GM18508 (cell line): ENCODE results near the gene THRB.
"Not testable (repeated sequence)": the region's sequence is repeated elsewhere in the genome, so short reads cannot be mapped to it uniquely, and the experiment has no call there.

Source experiments
- ATAC-seq: cut with Tn5 transposase; IDR thresholded peaks from one replicate; pipeline ENCODE4 v1.9.1; 2021; ENCODE audit warnings: moderate number of reproducible peaks; ENCODE audit not compliant: insufficient read depth, unreplicated experiment

The THRB gene

DNA sequence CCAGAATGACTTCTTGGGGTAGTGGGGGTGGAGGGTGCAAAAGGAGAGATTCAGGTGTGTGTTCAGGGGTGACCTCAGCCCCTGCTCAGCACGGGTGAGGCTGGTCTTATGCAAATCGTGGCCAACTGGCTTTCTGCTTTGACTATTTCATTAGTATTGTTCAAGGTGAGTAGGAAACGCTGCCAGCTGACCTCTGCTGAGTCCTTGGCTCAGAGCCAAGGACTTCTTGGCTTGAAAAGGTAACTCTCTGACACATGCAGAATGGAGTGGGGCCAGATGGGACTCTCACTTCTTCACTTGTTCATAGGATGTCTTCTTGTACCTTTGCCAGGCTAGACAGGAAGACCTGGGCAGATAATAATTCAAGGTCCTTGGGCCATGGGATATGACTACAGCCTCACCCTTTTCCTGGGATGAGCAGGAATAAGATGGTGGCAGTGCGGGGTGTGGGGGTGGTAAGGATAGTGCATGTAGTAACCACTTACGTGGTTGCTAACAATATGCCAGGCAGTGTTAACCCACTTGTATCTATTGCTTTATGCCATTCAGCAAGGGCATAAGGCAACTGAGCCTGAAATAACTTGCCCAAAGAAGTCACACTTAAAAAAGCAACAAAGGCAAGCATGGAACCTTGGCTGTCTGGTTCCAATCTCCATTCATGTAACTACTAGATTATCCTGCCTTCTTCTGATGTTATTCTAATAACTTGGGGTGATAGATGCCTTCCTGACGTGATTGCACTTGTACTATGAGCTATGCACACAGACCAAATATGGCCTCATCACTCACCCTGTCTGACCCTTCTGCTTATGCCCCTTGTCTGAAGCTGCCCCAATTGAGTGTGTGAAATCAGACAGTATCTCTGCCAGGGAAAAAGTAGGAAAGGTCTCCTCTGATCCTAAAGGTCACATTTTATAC, 356.4 kb downstream of the THRB start:
- ATAC-seq: no peak

DNA sequence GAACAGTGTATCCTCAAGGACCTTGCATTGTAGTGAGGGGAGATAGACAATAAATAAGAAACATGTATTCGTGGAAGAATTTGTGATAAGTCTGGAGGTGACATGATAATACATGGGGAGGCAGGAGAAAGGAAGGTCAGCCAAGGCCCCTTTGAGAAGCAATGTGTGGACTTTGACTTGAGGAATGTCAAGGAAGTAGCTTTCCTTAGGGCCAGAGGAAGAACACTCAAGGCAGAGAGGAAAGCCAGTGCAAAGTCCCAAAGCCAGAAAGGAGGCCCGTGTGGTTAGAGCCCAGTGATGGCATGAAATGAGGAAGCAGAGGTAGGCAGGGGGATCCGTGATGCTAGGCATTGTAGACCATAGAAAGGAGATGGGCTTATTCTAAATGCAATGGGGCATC, 357.3 kb downstream of the THRB start:
- ATAC-seq: no peak

DNA sequence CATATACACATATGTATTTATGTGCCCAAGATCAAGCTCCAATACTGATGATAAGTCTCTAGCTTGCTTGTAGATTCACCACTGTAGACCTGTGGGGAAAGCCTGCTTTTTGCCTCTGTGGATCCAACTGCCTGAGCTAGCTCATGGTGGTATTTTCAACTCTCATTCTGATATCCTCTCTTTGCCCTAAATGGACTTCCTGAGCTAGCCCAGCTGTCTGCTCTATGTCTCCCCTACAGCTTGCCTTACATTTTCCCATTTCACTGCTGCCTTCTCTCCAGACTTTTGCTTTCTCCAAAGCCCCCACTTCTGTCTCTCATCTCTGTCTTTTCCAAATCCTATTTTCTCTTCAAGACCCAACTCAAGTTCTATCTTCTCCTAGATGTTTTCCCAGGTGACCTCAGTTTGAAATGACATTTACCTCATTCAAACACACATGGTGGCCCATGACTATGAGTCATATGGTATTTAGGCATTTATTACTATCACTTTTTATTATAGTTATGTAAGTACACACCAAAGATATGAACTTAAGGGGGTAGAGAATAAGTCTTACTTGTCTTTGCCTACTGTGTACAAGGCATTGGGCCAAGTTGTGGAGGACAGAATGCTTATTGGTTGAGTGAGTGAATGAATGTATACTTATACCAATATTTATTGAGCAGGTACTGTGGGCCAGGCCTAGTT, 357.9 kb downstream of the THRB start:
- no peak for ATAC-seq

DNA sequence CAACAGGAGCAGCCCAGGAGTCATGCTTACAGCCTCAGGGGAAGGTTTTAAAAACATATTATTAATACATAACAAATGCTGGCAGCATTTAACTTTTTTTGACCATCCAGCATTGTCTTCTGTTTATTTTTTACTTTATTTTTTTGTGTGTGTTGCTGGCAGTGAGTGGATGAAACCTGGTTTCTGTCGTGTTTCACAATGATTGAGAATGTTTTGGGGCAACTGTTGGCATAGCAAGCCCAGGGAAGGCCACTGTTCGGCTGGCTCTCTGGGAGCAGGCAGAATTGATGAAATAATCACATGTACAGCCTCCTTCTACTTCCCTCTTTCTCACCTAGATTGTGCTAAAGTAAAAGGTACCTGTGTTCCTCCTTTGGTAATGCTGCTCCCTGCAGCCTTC, 359.4 kb downstream of the THRB start:
- ATAC-seq: no peak

DNA sequence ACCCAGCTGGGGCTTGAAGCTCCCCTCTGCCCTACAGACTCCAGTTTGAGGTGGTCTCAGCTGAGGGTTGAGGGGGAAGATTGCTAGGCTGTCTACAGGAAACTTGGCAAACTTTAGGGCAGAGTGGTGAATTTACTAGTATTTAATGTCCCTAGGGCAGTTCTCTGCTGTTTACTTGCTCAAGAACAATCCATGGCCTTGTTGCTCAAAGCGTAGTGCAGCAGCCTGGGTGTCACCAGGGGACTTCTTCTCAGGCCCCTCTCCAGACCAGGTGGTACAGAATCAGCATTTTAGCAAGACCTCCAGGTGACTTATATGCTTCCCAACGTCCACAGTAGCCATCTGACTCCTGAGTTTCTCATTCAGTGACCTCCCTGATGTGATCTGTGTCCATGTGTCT, 360.7 kb downstream of the THRB start:
- no peak for ATAC-seq

DNA sequence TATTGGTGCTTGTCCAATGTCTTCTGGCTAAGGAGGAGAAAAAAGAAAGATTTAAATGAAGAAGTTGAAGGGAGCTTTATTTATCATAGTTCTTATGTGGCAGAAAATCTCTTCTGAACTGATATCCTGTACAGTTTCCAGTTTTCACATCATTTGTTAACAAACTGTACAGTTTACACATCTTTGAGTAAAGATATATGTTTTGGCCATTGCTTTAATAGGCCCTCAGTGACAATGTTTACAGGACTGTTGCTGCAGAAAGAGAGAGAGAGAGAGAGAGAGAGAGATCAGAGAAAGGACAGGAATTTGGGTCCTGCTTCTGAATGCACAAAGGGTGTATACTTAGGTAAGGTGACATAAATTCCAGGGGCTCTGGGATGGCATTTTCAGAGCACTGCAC, 361.2 kb downstream of the THRB start:
- ATAC-seq: no peak

DNA sequence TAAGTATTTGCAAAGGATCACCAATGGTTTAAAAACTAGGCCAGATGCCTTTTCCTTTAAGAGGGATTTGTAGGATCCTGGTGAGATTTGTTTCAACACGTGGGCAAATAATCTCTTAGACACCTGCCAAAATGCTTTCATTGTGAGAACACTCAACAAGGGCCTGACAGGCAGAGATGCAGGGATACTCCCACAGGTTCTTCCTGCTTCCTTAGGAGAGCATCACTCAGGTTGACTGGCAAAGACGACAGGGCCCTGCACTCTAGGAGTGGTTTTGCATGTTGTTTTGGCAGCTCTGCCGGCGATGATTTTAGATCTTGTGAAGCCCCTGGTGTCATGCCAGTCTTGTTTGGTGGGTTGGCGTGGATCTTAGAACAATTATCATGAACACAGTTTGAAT, 365.1 kb downstream of the THRB start:
- no peak for ATAC-seq

DNA sequence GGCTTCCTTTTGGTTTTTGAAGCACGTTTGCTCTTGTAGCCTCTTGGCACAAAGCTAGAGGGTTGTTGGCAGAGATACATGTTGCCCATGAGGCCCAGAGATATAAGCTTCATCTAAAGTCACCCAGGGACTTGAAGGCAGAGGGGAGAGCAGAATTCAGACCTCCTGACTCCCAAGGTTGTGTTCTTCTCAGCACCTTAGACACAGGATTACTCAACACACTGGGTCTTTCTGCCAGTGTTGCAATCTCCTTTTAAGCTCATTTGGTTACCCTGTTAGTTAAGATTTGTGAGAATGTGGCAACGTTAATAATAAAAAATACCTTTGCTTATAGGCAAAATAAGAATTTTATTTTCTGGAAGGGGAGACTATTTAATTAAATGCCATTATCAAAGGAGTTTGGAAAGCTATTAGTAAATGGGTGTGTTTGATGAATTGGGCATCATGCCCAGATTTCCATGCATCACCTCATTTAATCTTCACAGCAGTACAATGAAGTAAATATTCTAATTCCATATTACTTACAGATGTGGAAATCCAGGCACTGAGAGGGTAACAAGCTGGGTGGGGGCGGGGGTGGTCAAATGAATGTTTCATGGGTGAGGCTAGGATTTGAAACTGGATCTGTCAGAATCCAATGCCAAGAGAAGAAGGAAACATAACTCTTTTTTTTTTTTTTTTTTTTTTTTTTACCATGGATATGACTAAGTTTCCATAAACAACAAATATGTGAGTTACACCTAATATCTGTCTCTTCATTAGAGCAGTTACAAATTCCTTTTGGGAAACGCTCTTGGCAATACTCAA, 366.2 kb downstream of the THRB start:
- ATAC-seq: no peak

DNA sequence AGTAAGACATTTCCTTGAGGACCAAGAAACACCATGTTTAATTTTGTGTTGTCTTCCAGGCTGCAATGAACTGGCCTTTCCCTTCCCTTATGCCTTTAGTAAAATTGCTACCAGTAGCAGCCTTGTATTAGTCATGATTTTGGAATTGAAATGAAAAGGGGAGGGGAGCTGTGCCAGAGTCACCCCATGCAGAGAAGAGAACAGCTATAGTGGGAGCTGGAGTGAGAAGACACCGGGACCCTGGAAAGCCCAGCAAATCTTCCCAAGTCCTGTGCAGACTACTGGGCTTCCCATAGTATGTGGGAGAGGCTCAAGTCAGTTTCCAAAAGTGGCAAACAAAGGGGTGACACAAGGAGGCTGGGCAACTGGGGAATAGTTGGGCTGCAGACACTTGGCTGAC, 371.1 kb downstream of the THRB start:
- ATAC-seq: no peak

DNA sequence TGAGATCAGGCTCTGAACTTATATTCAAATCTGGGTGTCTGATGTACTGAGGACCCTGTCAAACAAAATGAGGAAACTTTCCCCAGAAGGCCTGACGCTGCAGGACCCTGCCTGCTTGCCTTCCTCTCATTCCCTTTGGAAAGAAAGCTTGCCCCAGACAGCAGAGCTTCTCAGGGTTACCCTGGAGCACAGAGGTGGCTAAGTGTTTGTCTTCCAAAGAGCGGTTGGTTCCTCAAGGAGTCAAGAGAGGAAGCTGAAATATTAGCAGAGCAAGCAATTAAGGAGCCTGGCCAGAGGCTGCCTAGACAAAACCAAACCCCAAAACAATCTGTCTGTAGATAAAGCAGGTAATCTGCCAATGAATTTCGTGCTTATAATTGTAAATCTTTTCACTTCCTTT, 374.2 kb downstream of the THRB start:
- ATAC-seq: no peak

DNA sequence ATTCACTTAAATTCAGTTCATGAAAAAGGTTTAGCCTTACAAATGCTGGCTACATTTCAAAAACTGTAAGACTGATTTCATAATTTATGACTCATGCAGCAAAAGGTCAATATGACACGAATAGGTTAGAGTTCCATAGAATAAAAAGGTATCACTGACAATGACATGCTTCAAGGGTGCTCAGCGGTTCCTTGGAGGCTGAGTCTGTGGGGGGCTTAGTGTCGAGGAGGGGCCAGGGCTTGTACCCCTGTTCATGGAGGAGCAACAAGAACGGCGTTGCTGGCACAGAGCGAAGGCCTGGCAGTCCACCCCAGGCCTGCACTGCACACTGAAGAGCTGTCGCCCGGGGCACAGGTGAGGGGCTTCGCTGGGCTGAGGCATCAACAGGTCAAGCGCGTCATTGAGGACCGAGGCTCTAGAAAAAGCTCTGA, 375.3 kb downstream of the THRB start:
- no peak for ATAC-seq

DNA sequence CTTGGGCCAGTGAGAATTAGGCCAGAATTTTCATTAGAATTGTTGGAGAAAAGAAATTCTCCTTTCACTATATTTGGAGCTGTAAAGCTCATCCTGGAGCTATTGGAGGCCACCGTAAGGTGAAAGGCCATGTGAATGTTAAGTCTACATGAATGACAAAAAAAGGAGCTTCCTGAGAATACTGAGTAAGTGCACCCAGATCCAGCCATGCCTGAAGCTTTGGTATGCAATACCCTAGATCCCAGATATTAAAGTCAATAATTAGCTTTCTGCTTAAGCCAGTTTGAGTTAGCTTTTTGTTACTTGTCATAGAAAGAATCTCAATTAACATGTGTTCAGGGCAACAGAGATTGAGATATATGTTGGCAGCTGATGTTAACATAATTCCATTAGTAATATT, 377.1 kb downstream of the THRB start:
- ATAC-seq: no peak

DNA sequence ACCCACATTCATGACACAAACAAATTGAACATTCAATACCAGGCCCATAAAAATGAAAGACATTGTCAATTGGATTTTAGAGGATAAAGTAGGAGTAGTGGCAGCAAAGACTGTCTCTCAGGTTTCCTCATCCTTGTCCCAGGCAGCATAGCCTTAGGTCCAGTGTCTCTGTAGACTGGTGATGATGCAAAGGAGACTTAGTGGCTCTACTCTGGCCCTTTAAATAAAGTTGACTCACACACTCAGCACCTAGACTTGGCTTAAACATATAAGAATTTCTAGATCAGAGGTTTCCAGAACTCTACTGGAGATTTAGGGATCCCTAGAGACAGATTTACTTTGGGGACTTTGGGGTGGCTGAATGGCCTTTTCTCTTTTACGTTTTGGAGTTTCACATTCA, 382.9 kb downstream of the THRB start:
- no peak for ATAC-seq

DNA sequence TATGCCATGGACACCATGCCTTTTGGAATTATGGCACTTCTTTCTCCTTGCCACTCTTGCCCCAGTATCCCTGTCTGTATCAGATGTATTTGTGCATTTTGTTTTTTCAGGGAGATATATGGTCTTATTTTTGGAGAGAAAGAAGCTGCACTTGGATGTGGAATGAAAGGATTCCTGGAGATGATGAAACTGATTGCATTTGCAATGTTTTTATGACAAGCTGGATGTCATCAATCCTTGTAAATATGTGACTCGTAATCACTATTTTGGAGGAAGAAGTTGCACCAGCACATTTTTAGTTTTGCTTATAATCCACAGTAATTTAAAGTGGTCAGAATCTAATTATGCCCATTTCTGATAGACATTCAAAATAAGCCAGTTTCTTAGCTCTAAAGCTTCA, 384.6 kb downstream of the THRB start:
- ATAC-seq: no peak

DNA sequence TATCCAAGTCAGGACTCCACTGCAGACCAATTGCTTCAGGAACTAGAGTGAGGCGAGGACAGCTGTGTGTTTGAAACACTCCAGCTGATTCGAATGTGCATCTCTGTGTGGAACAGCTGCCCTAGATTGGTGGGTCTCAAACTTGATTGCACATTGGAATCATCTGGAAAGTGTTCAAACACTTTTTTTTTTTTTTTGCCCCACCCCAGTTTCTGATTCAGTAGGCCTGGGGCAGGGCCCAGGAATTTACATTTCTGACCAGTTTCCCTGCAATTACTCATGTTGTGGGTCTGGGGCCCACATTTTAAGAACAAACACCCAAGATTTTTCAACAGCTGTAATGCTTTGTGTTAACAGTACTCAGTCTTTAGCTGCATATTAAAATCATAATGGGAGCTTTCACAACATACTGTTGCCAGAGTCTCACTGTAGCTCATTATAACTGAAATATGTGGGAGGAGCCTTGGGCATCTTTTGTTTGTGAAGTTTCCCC, 392.9 kb downstream of the THRB start:
- no peak for ATAC-seq

DNA sequence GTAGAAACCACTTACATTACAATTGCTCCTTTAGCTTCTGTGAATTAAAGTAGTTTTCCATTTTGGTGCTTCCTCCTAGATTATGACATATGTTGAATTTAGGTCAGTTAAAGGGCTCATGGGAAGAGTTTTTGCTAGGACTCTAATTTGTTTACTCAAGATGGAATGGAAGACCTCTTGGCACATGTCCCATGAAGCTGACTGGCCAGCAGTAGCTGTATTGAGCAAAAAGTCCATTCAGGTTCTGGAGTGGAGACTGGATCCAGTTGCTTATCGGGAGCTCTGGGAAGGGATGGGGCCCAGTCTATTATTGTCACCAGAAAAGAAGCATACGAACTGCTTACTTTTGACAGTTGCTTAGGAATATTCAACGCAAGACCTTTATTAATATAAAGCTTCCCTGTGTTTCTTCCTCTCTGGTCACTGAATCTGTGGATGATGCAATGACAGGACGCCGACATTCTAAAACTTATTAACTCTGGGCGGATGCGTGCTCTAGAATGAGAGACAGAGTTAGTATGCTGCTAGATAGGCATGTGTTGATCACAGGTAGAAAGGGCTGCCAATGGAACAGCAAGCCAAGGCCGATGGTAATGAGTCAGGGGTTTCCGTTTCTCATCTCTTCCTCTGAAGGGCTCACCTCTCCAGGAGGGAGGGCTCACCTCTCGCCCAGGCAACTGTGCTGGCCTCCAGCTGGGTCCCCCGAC, 393.8 kb downstream of the THRB start:
- ATAC-seq: no peak

DNA sequence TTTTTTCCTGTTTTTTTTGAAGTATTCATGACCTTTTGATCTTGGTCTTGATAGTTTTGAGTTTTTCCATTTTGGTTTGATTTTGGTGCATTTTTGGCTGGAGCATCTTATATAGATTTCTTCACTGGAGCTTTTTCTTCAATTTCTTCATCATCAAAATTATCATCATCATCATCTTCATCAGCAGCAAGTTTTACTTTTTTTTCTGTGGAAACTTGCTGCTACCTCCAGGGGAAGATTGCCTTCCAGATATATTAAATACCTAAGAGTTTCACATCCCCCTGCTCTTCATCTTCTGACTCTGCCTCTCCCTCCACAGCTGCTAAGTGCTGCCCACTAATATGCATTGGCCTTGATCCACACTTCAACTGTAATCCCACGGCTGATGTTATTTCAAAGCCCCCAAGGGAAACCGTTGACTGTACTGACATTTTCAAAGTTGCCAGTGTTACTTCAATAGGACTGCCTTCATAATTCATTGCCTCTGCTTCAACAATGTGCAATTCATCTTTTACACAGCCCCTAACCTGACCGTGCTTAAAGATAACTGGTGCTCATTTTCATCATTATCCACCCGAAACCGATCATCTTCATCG, 397.9 kb downstream of the THRB start:
- ATAC-seq: no peak

DNA sequence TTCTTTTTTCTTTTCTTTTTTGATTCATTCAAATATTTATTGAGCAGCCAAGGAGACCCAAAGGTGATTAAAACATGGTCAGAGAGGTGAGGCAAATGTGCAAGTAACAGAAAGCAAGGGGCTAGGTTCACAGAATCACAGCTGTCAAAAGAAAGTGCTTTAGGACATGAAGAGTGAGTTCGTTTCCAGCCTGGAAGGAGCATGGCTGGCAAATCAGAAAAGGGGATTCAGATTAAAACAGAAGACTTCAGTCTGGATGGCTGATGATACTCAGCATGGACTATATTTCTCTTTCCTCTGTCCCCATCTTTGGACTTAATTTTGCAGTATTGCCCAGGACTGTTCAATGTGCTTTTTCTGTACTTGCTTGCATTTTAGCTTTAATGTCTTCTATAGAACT, 398.4 kb downstream of the THRB start:
- no peak for ATAC-seq

DNA sequence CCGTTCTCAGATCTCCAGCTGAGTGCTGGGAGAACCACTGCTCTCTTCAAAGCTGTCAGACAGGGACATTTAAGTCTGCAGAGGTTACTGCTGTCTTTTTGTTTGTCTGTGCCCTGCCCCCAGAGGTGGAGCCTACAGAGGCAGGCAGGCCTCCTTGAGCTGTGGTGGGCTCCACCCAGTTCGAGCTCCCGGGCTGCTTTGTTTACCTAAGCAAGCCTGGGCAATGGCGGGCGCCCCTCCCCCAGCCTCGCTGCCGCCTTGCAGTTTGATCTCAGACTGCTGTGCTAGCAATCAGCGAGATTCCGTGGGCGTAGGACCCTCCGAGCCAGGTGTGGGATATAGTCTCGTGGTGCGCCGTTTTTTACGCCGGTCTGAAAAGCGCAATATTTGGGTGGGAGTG, 399.8 kb downstream of the THRB start:
- not testable (repeated sequence) for ATAC-seq

DNA sequence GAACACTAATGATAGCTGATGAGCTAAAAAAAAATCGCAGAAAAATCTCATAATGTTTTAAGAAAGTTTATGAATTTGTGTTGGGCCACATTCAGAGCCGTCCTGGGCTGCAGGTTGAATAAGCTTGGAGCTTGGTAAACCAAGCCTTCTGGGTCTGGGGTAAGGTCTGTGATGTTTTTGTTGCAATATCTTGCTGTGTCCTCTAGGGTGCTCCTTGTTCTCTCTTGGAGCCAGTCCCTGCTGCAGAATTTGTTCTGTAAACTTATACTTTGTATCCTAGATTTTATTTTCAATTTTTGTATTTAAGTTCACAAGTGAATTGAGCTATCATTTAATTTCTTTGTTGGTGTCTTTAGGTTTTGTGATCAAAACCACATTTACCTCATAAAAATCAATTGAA, 405.9 kb downstream of the THRB start:
- no peak for ATAC-seq
